Left renal cortex interstitium (tissue), 4 donors: ENCODE results near the gene RALB. TPM values are rescaled to one million over a fixed set of nuclear protein-coding genes. Genes with fewer than 3 reads are reported as not detected.

Source experiments
- DNase-seq, 4 donors: peaks; one replicate each; pipeline ENCODE4 v3.0.0-alpha.2; 2013; ENCODE audit warnings: low read depth in 4 of 4, low spot score in 2 of 4, missing footprints in 1 of 4
- polyA plus RNA-seq, 4 donors: library from polyadenylated mRNA; unstranded; fragments of 120-200 nt; gene quantifications; one replicate each; pipeline ENCODE4 v1.2.1, GENCODE V29; 2013; ENCODE audit not compliant: insufficient read length in 4 of 4

The RALB gene
- polyA plus RNA-seq, 4 donors: 68.9 to 88.0 (median 73.4) TPM

- no peak for DNase-seq
These were observed 8.1 kb downstream of the RALB start for GRCh38 chr2:120260736-120261135.

DNA sequence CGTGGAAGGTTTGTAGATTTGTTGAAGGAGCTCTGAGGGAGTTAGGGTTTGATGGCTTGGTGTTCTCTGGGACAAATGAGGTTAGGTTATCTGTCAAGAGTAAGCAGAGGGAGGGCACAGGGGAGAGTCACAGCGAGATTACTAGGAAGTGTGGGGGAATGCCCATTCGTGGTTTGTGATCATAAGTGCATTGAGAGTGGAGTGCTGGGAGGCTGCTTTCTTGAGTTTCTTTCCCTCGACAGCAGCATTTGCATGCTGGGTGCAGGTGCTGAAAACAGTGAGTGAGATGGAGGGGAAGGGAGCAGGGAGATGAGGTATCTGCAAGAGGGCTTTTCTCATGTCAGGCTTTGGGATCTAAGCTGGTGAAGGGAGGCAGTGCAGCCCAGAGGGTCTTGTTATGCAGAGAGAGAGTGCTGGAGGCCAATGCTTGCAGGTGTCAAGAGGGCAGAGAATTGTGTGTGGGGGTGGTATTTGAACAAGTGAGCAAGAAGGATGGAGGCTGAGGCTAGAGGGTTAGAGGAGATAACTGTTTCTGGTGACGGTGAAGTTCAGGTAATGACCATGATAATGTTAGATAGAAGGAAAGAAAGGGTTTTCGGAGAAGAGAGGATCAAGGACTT, 8.8 kb downstream of the RALB start:
- DNase-seq: no peak

DNA sequence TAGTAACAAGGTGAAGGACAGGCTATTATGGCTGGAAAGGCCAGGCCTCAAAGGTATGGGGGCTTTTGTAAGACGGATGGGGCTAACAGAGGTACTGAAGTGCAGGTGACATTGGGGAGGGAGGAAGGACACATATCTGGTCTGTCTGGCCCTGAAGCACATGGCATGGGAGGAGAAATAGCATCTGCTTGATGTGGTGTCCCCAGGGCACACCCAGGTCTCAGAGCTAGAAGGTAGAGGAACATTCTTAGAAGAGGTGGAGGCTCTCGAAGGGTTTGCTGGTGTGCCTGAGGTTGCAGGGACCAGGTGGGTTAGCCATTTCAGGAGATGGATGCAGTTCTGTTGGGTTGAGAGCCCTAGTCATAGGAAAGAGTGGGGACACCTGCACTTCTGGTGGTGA, 9.5 kb downstream of the RALB start:
- no peak for DNase-seq

DNA sequence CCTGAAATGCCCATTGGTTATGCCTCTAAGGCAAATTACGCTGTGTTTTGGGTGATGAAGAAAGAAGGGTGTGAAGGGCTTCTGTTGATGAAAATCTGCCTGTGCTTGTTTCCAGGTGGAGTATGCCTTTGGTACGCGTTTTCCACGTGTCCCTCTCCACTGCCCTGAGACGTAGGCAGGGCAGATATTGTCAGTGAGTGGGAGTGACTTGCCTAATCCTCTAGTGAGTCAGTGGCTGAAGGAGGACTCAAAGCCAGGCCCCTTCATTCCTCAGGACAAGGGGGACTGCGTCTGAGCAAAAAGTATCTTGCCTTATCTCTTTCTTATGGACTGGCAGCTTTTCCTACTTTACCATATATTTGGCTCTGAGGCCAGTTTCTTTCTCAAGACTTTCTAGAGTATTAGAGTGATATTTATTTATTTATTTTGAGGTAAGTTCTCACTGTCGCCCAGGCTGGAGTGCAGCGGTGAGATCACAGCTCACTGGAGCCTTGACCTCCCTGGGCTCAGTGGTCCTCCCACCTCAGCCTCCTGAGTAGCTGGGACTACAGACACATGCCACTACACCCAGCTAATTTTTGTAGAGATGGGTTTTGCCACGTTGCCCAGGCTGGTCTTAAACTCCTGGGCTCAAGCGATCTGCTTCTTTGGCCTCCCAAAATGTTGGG, 10.2 kb downstream of the RALB start:
- no peak for DNase-seq

DNA sequence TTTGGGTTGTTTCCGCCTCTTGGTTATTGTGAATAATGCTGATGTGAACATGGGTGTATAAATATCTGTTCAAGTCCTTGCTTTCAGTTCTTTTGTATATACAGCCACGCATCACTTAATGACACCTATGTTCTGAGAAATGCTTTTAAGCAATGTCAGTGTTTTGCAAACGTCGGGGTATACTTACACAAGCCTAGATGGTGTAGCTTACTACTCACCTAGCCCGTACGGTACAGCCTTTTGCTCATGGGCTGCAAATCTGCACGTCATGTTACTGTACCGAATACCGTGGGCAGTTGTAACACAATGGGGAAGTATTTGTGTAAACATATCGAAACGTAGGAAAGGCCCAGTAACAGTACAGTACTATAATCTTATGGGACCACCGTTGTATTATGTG, 12.4 kb downstream of the RALB start:
- no peak for DNase-seq

DNA sequence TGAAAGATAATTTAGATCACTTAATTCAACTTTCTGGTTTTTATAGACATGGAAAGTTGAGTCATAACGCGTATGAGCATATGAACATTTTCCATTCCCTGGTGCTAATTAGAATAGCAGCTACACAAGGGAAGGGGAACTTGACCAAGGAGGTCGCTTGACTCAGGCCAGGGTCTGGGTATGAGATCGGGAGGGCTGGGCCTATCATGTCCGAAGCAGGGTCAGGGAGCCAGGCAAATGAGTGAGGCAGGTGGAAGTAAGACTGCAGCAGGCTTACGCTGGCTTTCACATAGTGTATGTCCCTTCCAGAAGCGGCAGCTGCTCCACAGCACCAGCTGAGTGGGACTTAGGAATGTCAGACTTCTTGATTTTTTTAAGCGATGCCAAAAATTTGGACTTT, 14.7 kb downstream of the RALB start:
- DNase-seq: no peak

GRCh38 chr2:120269076-120269744, 16.6 kb downstream of the RALB start:
- DNase-seq: no peak

DNA sequence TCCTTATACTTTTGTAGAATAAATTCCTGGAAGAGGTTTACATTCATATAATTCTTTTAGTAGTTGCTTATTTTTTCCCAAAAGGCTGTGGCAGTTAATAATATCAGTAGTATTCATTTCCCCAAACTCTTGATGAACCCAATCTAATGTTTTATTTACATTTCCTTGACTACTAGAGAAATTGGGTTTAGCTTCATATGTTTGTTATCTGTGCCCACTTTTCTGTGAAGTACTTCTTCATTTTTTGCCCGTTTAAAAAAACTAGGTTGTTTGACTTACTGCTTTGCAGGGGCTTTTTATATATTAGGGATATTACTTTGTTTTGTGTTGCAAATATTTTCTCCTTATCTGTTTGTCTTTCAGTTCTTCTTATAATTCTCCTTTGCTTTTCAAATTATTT, 17.2 kb downstream of the RALB start:
- DNase-seq: no peak

GRCh38 chr2:120271711-120272379, 19.2 kb downstream of the RALB start:
- DNase-seq: no peak

DNA sequence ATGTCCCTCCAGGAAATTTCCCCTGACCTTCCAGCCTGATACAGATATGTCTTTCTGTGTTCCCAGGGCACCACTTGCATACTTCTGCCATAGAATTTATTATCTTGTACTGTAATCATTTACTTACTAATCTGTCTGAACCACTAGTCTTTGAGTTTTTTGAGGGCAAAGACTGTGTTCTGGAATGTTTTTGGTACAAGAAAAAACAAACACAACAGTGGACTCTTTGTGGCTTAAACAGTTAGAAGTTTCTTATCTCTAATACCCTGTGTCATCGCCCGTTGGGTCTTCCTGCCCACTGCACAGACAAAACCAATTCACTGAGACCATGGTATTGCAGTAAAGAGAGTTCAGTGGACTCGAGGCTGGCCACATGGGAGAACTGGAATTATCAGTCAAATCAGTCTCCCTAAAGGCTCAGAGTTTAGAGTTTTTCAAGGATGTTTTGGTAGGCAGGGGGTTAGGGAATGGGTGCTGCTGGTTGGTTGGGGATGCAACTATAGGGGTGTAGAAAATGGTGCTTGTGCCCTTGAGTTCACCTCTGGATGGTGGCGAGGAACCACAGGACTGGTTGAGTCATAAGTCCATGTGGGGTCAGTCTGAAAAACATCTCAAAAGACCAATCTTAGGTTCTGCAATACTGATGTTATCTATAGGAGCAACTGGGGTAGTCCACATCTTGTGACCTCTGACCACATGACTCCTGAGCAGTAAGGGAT, 20.3 kb downstream of the RALB start:
- no peak for DNase-seq

DNA sequence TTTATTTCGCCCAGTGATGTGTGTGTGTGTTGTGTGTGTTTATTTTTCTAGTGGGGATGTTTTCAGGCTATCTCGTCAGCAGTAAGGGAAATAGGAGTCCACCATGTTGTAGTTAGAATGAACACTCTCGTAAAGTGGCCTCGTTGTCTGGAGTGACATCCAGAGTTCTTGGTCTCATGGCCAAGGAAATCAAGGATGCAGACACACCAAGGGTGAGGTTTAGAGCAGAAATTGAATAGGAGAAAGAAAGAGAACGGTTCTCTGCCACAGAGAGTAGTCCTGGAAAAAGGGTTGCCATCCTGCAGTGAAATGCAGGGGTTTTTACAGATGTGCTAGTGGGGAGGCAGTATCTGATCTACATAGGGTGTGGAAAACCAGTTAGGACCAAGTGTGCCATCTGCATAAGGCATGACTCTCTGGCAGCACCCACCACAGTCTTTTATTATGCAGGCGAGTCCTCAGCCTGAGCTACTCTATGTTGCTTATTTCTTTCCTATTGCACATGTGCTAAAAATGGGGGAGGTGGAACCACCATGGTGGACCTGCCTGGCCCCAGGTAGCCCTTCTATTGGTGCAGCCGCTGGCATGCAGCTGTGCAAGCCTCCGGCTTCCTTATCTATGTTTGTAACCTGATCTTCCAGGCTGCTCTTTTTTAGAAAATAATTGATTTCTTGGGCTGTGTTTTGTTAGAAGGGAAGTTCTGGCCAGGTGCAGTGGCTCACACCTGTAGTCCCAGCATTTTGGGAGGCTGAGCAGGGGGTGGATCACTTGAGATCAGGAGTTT, 23.2 kb downstream of the RALB start:
- DNase-seq: no peak

GRCh38 chr2:120277505-120278205, 25.0 kb downstream of the RALB start:
- no peak for DNase-seq

GRCh38 chr2:120278901-120279300, 26.2 kb downstream of the RALB start:
- no peak for DNase-seq

- DNase-seq: no peak
These were observed 27.1 kb downstream of the RALB start for GRCh38 chr2:120279708-120280107.

GRCh38 chr2:120283649-120284048, 31.0 kb downstream of the RALB start:
- no peak for DNase-seq

- no peak for DNase-seq
These were observed 32.4 kb downstream of the RALB start for GRCh38 chr2:120285056-120285455.

GRCh38 chr2:120287183-120288015, 34.7 kb downstream of the RALB start:
- DNase-seq: no peak

DNA sequence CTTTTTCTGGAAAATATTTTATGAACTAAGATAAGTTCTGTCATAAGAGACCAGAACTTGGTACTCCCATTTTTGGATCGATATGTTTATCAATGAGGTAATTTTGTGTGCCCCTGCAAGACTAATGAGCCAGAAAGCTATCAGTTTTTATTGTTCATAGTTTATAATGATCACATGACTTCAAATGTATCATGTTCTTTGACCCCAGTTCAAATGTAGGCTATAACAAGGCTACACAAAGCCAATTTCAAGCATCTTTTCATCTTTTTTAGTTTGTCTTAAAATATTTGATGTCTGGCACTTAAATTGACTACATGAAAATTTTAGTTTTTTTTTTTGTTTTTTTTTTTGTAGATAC, 35.3 kb downstream of the RALB start:
- DNase-seq: no peak
